ENCODE results near the gene SDCBP2. TPM values are rescaled to one million over a fixed set of nuclear protein-coding genes. Genes with fewer than 3 reads are reported as not detected.
A peak's percentile ranks its signal among the peaks of the same experiment; 100 is the strongest.

Gene SDCBP2
- total RNA-seq, 1 experiment from 2014 or later: 1.9 TPM

DNA sequence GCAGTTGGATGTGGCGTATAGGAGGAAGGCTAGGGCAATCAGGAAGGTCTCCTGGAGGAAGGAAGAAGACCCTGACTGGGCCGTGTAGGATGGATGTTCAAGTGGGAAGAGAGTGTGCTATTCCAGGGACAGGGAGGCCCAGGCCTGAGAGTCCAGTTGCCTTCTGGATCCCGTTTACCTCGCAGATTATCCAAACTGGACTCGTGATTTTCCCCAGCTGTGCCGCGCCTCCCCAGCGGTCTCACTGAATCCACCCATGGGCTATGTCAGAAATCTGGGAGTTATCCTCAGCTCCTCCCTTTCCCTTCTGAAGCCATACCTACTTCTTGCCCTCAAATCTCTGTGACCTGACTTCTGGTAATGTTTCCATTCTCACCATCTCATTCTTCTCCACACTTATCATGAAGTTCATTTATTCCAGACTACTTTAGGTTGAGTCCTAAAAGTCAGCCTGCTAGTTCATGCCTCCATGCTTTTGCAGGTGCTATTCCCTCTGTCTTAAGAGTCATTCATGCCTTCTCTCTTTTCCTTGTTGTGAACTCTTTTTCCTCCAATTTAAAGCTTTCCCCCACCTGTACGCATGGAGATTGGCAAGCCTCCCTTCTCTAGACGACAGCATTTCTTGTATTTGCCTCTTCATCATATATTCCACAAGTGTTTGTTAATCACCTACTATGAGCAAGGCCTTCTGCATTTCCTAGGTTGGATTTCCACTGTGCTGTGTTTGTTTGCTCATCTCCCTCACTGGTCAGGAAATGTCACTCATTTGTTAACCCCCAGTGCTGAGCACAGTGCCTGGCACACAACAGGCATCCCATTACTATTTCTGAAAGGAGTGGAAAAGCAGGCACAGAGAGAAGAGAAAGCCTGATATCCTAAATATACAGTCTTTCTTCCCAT, 2.7 kb downstream of the SDCBP2 start:
- Histone ChIP-seq H2BK12ac (ENCODE audit: insufficient read length, low read depth, low read length) (peak overlapping the region; percentile 16), H4K5ac (ENCODE audit: insufficient read length, low read depth, low read length) (no peak overlapping the region), H2BK20ac (ENCODE audit: low read depth, low read length, poor library complexity, severe bottlenecking) (no peak overlapping the region), H3K79me2 (ENCODE audit: insufficient read depth, low read length) (peaks cover 6% of the 10 kb centered on the region; the same call in 1 of the 2 replicates), H3K23ac (ENCODE audit: insufficient read length, low read depth, low read length) (no peak overlapping the region), H3K4me2 (ENCODE audit: insufficient read depth, insufficient read length, low read length) (peak overlapping the region; percentile 90), H3K27me3 (ENCODE audit: insufficient read depth, low read length) (no peaks in the 10 kb centered on the region), H2BK15ac (ENCODE audit: low read depth, low read length) (peak overlapping the region; percentile 3; the same call in 1 of the 2 replicates), H3K4ac (ENCODE audit: low read depth, low read length) (no peak overlapping the region), H2BK5ac (ENCODE audit: insufficient read length, low read length) (peak overlapping the region; percentile 3), H3K23me2 (ENCODE audit: insufficient read length, low read depth, low read length, poor library complexity, severe bottlenecking) (peaks cover 9% of the 10 kb centered on the region), H3K79me1 (ENCODE audit: insufficient read depth, low read depth, low read length, poor library complexity, severe bottlenecking) (peaks cover 15% of the 10 kb centered on the region), H3K27ac (ENCODE audit: insufficient read length, low read depth, low read length) (no peak overlapping the region), H2BK120ac (ENCODE audit: low read depth, low read length, poor library complexity, severe bottlenecking) (no peak overlapping the region), H2AFZ (ENCODE audit: low read length) (no peak overlapping the region), H3K9ac (ENCODE audit: extremely low read depth, insufficient read length, low read length) (peak overlapping the region; percentile 80), H3K9me3 (ENCODE audit: control insufficient read depth, low read depth, low read length) (no peaks in the 10 kb centered on the region), H4K20me1 (ENCODE audit: control insufficient read depth, insufficient read depth, insufficient read length) (peaks cover 2% of the 10 kb centered on the region), H3K56ac (ENCODE audit: insufficient read length, low read depth, low read length) (no peak overlapping the region), H4K91ac (ENCODE audit: insufficient read length, low read depth, low read length) (no peak overlapping the region), H2AK5ac (ENCODE audit: insufficient read length, low read length) (no peak overlapping the region), H3T11ph (ENCODE audit: low read length) (no peak overlapping the region), H3K14ac (ENCODE audit: insufficient read depth, low read length) (peak overlapping the region; percentile 31), H3K18ac (ENCODE audit: insufficient read length, low read depth, low read length) (peak overlapping the region; percentile 81), H4K8ac (replicated peaks; ENCODE audit: insufficient read length, low read depth, low read length) (no peak overlapping the region), H3K4me1 (ENCODE audit: insufficient read depth, low read length) (0 out of 2 replicates have a peak, but pooled peaks cover 4% of the 10 kb centered on the region)
- Mint-ChIP-seq H3K27me3 (ENCODE audit: low read depth) (peaks cover 6% of the 10 kb centered on the region), H3K9me3 (no peaks in the 10 kb centered on the region), H3K4me1 (peaks cover 4 to 11% of the 10 kb centered on the region in 2 experiments; a peak in 3 of 4 replicates), H3K4me3 (no peak overlapping the region), H3K27ac (no peak overlapping the region), H3K36me3 (ENCODE audit: insufficient read depth in 1 of 3, low read depth in 3 of 3) (peaks cover 4 to 7% (median 5%) of the 10 kb centered on the region in 3 experiments; a peak in 4 of 7 replicates)
- no CpG with 5 or more reads among the region's 10 CpGs for WGBS (ENCODE audit: extremely low coverage, insufficient read length, low lambda C conversion rate)
- TF ChIP-seq, protein P1, sequence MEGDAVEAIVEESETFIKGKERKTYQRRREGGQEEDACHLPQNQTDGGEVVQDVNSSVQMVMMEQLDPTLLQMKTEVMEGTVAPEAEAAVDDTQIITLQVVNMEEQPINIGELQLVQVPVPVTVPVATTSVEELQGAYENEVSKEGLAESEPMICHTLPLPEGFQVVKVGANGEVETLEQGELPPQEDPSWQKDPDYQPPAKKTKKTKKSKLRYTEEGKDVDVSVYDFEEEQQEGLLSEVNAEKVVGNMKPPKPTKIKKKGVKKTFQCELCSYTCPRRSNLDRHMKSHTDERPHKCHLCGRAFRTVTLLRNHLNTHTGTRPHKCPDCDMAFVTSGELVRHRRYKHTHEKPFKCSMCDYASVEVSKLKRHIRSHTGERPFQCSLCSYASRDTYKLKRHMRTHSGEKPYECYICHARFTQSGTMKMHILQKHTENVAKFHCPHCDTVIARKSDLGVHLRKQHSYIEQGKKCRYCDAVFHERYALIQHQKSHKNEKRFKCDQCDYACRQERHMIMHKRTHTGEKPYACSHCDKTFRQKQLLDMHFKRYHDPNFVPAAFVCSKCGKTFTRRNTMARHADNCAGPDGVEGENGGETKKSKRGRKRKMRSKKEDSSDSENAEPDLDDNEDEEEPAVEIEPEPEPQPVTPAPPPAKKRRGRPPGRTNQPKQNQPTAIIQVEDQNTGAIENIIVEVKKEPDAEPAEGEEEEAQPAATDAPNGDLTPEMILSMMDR (conservative IDR thresholded peaks at IDR 0.05): no peak
- peak; percentile 1 for DNase-seq

Measured in H9 (cell line).